Effector memory CD4-positive, alpha-beta T cell (primary cell): Measurements from ENCODE around the gene MLIP.

Experiments used
- DNase-seq, 3 donors: peaks; one replicate each; pipeline ENCODE4 v3.0.0-alpha.2; 2020
- H3K27ac ChIP-seq: 2 replicates; pipeline ENCODE4 v1.7.0; 2013; ENCODE audit warnings: mild to moderate bottlenecking, low read length, moderate library complexity; ENCODE audit not compliant: insufficient read depth, poor library complexity, severe bottlenecking
- H3K27me3 ChIP-seq: replicated peaks from 2 replicates; pipeline ENCODE4 v1.7.0; 2013; ENCODE audit warnings: mild to moderate bottlenecking, low read length; ENCODE audit not compliant: insufficient read depth, control insufficient read depth, poor library complexity, severe bottlenecking
- H3K36me3 ChIP-seq: 2 replicates; pipeline ENCODE4 v1.7.0; 2013; ENCODE audit warnings: mild to moderate bottlenecking, low read length, moderate library complexity; ENCODE audit not compliant: control insufficient read depth, insufficient read depth
- H3K4me1 ChIP-seq: 2 replicates; pipeline ENCODE4 v1.7.0; 2013; ENCODE audit warnings: low read length, mild to moderate bottlenecking; ENCODE audit not compliant: control insufficient read depth, insufficient read depth, poor library complexity, severe bottlenecking
- H3K4me3 ChIP-seq: 2 replicates; pipeline ENCODE4 v1.7.0; 2013; ENCODE audit warnings: low read length, low read depth, mild to moderate bottlenecking; ENCODE audit not compliant: insufficient read depth, poor library complexity, severe bottlenecking
- H3K9me3 ChIP-seq: 2 replicates; pipeline ENCODE4 v1.7.0; 2013; ENCODE audit warnings: mild to moderate bottlenecking, low read length, moderate library complexity; ENCODE audit not compliant: control insufficient read depth

The MLIP gene

DNA sequence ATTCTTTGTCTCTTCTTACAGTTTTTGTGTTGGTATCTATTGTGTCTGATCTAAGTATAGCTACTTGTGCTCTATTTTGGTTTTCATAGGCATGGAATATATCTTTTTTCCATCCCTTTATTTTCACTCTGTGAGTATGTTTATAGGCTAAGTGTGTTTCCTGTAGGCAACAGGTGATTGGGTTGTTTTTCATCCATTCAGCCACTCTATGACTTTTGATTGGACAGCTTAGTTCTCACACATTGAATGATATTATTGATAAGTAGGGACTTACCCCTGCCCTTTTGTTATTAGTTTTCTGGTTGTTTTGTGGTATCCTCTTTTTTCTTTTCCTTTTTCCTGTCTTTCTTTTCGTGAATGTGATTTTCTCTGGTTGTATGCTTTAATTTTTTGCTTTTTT is 67.9 kb downstream of the MLIP start:
- Histone ChIP-seq H3K4me3 (no peak overlapping the region), H3K9me3 (no peaks in the 10 kb centered on the region), H3K4me1 (no peaks in the 10 kb centered on the region), H3K27me3 (no peaks in the 10 kb centered on the region), H3K27ac (no peak overlapping the region), H3K36me3 (no peaks in the 10 kb centered on the region)
- DNase-seq = no peak

- no peak overlapping the region for H3K4me3 ChIP-seq
These were observed 72.4 kb downstream of the MLIP start for GRCh38 chr6:54183616-54184015.

GRCh38 chr6:54185885-54186284 is 74.6 kb downstream of the MLIP start:
- DNase-seq = no peak
- Histone ChIP-seq H3K36me3 (no peaks in the 10 kb centered on the region), H3K27ac (no peak overlapping the region), H3K4me3 (no peak overlapping the region), H3K9me3 (no peaks in the 10 kb centered on the region), H3K27me3 (no peaks in the 10 kb centered on the region), H3K4me1 (no peaks in the 10 kb centered on the region)

More at GRCh38 chr6:54183616-54184015, 72.4 kb downstream of the MLIP start:
- Histone ChIP-seq H3K36me3 (no peaks in the 10 kb centered on the region), H3K9me3 (no peaks in the 10 kb centered on the region), H3K27ac (no peak overlapping the region), H3K27me3 (no peaks in the 10 kb centered on the region), H3K4me1 (no peaks in the 10 kb centered on the region)
- DNase-seq = no peak

- Histone ChIP-seq H3K27ac (no peak overlapping the region), H3K9me3 (no peaks in the 10 kb centered on the region), H3K36me3 (no peaks in the 10 kb centered on the region), H3K4me3 (no peak overlapping the region), H3K27me3 (no peaks in the 10 kb centered on the region), H3K4me1 (no peaks in the 10 kb centered on the region)
- DNase-seq = no peak
These were observed 77.6 kb downstream of the MLIP start for GRCh38 chr6:54188846-54189245.

DNA sequence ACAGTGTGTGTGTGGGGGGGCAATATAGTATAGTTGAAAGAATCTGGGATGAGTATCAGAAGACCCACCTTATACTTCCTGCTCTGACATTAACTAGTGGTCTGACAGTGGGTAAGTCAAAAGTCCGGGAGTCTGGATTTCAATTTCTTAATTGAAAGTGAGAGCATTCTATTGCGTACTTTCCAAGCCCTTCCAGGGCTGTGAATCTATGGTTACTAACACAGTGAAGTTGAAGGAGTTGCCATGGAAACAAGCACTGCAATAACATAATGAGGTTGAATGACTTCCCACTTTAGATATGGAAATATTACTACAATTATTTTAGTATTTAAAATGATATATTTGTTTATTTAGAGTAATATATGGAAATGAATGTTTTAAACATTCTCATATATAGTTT is 80.2 kb downstream of the MLIP start:
- Histone ChIP-seq H3K4me1 (no peaks in the 10 kb centered on the region), H3K4me3 (no peak overlapping the region), H3K36me3 (no peaks in the 10 kb centered on the region), H3K27ac (no peak overlapping the region), H3K27me3 (no peaks in the 10 kb centered on the region), H3K9me3 (no peaks in the 10 kb centered on the region)
- DNase-seq = no peak

- H3K4me3 ChIP-seq = no peak overlapping the region
- H3K27ac ChIP-seq = no peak overlapping the region
- H3K27me3 ChIP-seq = no peaks in the 10 kb centered on the region
- no peaks in the 10 kb centered on the region for H3K36me3 ChIP-seq
- H3K9me3 ChIP-seq = no peaks in the 10 kb centered on the region
- DNase-seq = no peak
- H3K4me1 ChIP-seq = no peaks in the 10 kb centered on the region
These were observed 81.8 kb downstream of the MLIP start for GRCh38 chr6:54192993-54193392.

DNA sequence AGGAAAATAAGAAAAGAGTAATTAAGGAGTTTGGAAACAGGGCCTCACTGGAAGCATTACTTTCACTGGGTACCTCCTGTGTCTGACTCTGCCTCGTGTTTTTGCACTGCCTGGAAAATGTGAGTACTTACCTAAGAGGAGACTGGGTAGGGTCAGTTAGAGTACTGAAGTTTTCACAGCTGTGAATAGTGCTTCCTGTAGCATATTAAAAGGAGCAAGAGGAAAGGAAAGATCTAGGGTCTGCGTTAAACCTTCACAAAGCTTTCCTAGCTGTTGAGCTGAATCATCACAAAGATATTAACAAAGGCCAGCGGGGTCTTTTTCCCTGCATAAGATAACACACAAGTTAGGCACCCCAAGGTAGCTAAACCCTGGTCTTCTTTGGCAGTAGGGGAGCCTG is 82.3 kb downstream of the MLIP start:
- H3K27me3 ChIP-seq = no peaks in the 10 kb centered on the region
- H3K36me3 ChIP-seq = no peaks in the 10 kb centered on the region
- no peaks in the 10 kb centered on the region for H3K9me3 ChIP-seq
- H3K4me3 ChIP-seq = no peak overlapping the region
- no peaks in the 10 kb centered on the region for H3K4me1 ChIP-seq
- no peak overlapping the region for H3K27ac ChIP-seq
- no peak for DNase-seq

DNA sequence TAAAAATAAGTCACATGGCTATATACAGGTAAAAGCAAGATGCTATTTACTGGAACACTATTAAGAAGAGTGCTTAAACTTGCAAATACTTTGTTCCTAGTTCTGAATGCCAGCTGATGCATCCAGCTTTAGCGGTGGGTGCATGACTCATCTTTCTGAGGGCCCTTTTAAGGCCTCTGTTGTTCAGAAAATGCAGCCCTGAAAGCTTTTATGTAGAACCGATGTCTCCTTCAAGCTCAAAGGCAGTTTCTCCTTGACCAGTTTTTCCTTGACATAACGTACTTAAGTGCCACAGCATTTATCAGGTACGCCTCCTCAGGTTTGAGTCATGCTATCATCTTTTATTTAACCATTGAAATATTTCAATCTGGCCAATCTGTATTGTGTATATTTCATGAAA is 82.8 kb downstream of the MLIP start:
- Histone ChIP-seq H3K4me1 (no peaks in the 10 kb centered on the region), H3K9me3 (no peaks in the 10 kb centered on the region), H3K27me3 (no peaks in the 10 kb centered on the region), H3K27ac (no peak overlapping the region), H3K36me3 (no peaks in the 10 kb centered on the region), H3K4me3 (no peak overlapping the region)
- DNase-seq = no peak

- Histone ChIP-seq H3K27ac (no peak overlapping the region), H3K27me3 (no peaks in the 10 kb centered on the region), H3K9me3 (peaks cover 3% of the 10 kb centered on the region), H3K36me3 (no peaks in the 10 kb centered on the region), H3K4me3 (no peak overlapping the region), H3K4me1 (no peaks in the 10 kb centered on the region)
- no peak for DNase-seq
These were observed 84.4 kb downstream of the MLIP start for GRCh38 chr6:54195637-54196036.

DNA sequence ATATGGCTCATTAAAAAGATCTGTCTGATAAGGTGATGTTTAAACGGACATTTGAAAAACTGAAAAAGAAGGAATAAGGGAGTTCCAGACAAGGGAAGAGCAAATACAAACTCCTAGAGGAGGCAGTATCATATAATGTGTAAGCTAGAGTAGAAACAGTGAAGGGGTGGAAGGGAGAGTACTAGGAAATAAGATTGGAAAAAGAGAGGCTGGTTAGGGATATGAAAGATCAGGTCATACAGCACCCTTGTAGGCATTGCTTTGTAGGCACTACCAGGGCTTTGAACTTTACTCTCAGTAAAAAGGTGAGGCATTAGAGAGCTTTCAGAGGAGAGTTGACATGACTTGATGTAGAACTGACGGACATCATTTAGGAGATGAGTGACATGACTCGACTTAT is 85.7 kb downstream of the MLIP start:
- Histone ChIP-seq H3K9me3 (peaks cover 3% of the 10 kb centered on the region), H3K4me3 (no peak overlapping the region), H3K36me3 (no peaks in the 10 kb centered on the region), H3K4me1 (no peaks in the 10 kb centered on the region), H3K27ac (no peak overlapping the region), H3K27me3 (no peaks in the 10 kb centered on the region)
- no peak for DNase-seq

DNA sequence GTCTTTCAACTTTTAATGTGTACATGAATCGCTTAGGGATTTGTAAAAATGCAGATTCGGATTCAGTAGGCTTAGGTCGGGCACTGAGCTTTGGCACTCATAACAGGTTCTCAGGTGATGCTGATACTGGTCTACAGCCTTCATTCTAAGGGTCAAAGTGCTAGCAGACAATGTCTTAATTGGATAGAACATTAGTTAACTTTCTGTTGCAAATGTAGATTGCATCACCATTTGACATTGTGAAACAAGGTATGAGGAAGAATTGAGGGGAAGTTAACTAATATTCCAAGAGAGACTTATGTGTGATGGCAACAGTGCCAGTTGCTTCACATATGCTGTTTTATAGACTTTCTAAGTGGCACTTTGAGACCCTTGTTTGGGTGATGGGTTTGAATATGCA is 86.9 kb downstream of the MLIP start:
- H3K27ac ChIP-seq = no peak overlapping the region
- no peaks in the 10 kb centered on the region for H3K4me1 ChIP-seq
- H3K9me3 ChIP-seq = peaks cover 3% of the 10 kb centered on the region
- no peak overlapping the region for H3K4me3 ChIP-seq
- no peak for DNase-seq
- H3K36me3 ChIP-seq = no peaks in the 10 kb centered on the region
- no peaks in the 10 kb centered on the region for H3K27me3 ChIP-seq
